Measurements from ENCODE around the gene NUDT16L1. TPM values are rescaled to one million over a fixed set of nuclear protein-coding genes. Genes with fewer than 3 reads are reported as not detected.

Gene NUDT16L1
- total RNA-seq, 4 donors from 2014 or later, result 7.4 to 10.2 (median 8.8) TPM

GRCh38 chr16:4700997-4701743, 7.8 kb downstream of the NUDT16L1 start:
- ATAC-seq, result no peak

DNA sequence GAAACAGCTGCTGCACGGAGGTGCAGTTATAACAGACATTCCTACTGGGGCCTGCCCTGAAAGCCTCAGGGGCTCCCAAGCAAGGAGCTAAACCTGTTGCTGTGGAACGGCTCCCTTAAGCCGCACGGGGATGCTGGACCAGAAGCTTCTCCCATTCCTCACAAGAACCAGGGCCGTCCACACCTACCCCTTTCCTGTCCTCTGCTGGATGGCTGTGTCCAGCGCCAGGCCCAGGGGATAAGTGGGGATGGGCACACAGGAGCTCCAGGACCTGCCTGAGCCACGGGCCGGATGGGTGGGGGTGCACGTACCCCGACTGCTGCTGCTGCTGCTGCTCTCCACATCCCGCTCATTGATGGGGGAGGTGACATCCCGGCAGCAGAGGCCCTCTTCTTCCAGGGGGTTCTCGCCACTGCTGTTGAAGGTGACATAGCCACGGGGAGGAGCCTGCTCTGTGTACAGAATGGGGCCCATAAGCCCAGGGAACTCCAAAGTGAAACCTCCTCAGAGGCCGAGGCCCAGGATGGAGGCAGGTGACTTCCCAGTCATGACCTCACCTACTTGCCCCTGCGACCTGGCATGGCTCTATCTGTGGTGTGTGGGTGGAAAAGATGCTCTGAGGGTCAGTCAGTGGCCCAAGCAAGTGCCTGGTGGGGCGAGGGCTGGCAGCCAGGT, 8.6 kb downstream of the NUDT16L1 start:
- no peaks in the 10 kb centered on the region for H3K27me3 ChIP-seq
- H3K36me3 ChIP-seq, result peaks cover 0 to 65% of the 10 kb centered on the region in 2 donors
- H3K4me3 ChIP-seq, result no peak overlapping the region
- TF ChIP-seq, protein P1, sequence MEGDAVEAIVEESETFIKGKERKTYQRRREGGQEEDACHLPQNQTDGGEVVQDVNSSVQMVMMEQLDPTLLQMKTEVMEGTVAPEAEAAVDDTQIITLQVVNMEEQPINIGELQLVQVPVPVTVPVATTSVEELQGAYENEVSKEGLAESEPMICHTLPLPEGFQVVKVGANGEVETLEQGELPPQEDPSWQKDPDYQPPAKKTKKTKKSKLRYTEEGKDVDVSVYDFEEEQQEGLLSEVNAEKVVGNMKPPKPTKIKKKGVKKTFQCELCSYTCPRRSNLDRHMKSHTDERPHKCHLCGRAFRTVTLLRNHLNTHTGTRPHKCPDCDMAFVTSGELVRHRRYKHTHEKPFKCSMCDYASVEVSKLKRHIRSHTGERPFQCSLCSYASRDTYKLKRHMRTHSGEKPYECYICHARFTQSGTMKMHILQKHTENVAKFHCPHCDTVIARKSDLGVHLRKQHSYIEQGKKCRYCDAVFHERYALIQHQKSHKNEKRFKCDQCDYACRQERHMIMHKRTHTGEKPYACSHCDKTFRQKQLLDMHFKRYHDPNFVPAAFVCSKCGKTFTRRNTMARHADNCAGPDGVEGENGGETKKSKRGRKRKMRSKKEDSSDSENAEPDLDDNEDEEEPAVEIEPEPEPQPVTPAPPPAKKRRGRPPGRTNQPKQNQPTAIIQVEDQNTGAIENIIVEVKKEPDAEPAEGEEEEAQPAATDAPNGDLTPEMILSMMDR (IDR thresholded peaks at IDR 0.05 in 4 of 5, conservative IDR thresholded peaks at IDR 0.05 in 1 of 5), result no peak
- no peaks in the 10 kb centered on the region for H3K9me3 ChIP-seq
- no peak for DNase-seq
- intact Hi-C loops (cut with DNase I; ENCODE audit: low total_unique reads), result no loop called here
- H3K4me1 ChIP-seq, result no peaks in the 10 kb centered on the region
- ATAC-seq, result no peak
- in situ Hi-C loops (cut with MboI; ENCODE audit: low sequenced_read_pairs in 4 of 4), result no loop called here
- H3K27ac ChIP-seq, result no peak overlapping the region

More at GRCh38 chr16:4700997-4701743, 7.8 kb downstream of the NUDT16L1 start:
- Histone ChIP-seq H3K4me1 (no peaks in the 10 kb centered on the region), H3K9me3 (no peaks in the 10 kb centered on the region), H3K36me3 (peaks cover 0 to 59% of the 10 kb centered on the region in 2 donors), H3K27ac (no peak overlapping the region), H3K4me3 (no peak overlapping the region), H3K27me3 (no peaks in the 10 kb centered on the region)
- TF ChIP-seq, protein P1 (IDR thresholded peaks at IDR 0.05 in 4 of 5, conservative IDR thresholded peaks at IDR 0.05 in 1 of 5), result no peak
- TF ChIP-seq POLR2A (IDR thresholded peaks at IDR 0.05), result no peak
- DNase-seq, result no peak
- intact Hi-C loops (cut with DNase I; ENCODE audit: low total_unique reads) (no loop called here), in situ Hi-C loops (cut with MboI; ENCODE audit: low sequenced_read_pairs in 4 of 4) (no loop called here)

DNA sequence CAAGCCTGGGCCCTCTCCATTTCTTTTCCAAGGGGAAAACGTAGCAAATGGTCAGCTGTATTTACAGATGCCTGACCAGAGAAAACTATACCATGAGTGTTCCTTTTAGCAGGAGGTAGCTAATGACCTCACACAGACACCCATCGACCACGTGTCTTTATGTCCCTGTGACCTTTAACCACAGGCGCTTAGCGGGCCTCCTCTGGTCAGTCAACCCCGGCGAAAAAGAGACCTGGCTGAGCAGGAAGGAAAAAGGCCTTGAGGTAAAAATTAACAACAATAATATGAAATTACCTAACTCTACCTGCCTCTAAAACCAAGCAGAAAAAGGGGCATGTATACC, 9.1 kb downstream of the NUDT16L1 start:
- H3K27ac ChIP-seq, result no peak overlapping the region
- no peaks in the 10 kb centered on the region for H3K4me1 ChIP-seq
- TF ChIP-seq POLR2A (IDR thresholded peaks at IDR 0.05), result no peak
- TF ChIP-seq, protein P1 (IDR thresholded peaks at IDR 0.05 in 4 of 5, conservative IDR thresholded peaks at IDR 0.05 in 1 of 5), result no peak
- no peak overlapping the region for H3K4me3 ChIP-seq
- in situ Hi-C loops (cut with MboI; ENCODE audit: low sequenced_read_pairs in 4 of 4), result no loop called here
- peaks cover 0 to 64% of the 10 kb centered on the region in 2 donors for H3K36me3 ChIP-seq
- DNase-seq (no peak), ATAC-seq (no peak)
- no peaks in the 10 kb centered on the region for H3K9me3 ChIP-seq
- intact Hi-C loops (cut with DNase I; ENCODE audit: low total_unique reads), result no loop called here
- H3K27me3 ChIP-seq, result no peaks in the 10 kb centered on the region

DNA sequence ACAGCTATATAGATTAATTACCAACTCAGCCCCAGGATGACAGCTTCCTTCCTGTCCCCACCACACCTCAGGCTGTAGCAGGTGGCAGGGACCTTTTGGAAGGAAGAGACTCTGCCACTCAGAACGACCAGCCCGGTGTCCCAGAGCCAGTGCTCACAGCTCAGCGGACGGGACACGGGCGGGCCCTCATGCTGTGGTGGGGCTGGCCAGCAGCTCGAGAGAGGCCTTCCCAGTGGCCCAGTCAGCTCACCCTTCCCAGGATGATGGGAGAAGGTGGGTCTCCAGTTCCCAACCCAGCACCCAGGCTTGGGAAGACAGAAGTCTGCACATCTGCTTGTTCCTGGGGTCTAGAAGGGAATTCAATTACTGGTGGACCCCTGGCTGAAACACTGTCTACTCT, 10.5 kb downstream of the NUDT16L1 start:
- no peak for ATAC-seq
- Histone ChIP-seq H3K27ac (no peak overlapping the region), H3K27me3 (no peaks in the 10 kb centered on the region), H3K36me3 (peaks cover 0 to 49% of the 10 kb centered on the region in 2 donors), H3K4me1 (no peaks in the 10 kb centered on the region), H3K9me3 (no peaks in the 10 kb centered on the region), H3K4me3 (no peak overlapping the region)
- no peak for DNase-seq
- TF ChIP-seq, protein P1 (IDR thresholded peaks at IDR 0.05 in 4 of 5, conservative IDR thresholded peaks at IDR 0.05 in 1 of 5), result no peak
- TF ChIP-seq POLR2A (IDR thresholded peaks at IDR 0.05), result no peak
- in situ Hi-C loops (cut with MboI; ENCODE audit: low sequenced_read_pairs in 4 of 4), result no loop called here
- intact Hi-C loops (cut with DNase I; ENCODE audit: low total_unique reads), result no loop called here
